ENCODE results near the gene FXYD2.

DNA sequence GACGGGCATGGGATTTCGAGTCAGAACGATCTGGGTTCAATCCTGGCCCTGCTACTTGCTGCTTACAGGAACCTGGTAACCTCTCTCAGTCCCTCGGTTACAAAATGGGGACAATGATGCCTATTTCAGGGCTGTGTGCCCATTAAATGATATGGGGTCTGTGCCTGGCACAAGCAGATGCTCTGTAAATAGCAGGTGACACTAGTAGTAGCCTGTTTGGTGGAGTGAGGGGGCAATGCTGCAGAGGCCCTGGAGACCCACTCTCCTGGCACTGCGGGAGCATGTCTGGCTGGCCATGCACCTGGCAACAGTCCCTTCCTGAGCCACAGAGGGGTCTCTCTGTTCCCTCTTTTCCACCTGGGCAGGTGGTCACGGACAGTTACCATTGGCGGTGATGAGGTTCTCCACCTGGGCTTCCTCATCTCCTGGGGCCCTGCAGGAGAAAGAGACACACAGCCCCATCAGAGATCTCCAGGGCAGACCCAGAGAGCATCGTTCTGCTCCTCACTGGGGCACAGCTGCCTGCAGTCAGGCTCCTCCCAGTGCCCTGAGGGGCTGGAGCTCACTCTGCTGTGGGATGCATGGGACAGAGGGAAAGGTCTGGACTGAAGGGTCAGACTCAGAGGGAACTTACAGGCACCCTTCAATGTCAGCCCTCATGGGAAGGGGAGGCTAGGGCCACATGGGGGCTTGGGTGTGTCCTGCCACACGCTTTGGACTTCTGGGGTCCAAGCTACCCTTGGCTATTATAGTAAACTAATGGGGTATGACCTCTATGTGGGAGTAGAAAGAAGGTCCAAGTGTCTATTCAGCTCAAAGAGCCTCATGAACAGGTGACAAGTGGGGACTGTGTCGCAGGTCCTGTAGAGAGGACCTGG lies 15.6 kb upstream of the FXYD2 start:
- TF ChIP-seq POLR2AphosphoS5 (IDR thresholded peaks at IDR 0.05; ENCODE audit: low read depth, low read length), result no peak
- no peak for TF ChIP-seq POLR2A (IDR thresholded peaks at IDR 0.05; ENCODE audit: low read depth, low read length)
- no peak for TF ChIP-seq TAF1 (IDR thresholded peaks at IDR 0.05; ENCODE audit: borderline replicate concordance, low read depth, low read length)
